ENCODE results near the gene ZNF827.

DNA sequence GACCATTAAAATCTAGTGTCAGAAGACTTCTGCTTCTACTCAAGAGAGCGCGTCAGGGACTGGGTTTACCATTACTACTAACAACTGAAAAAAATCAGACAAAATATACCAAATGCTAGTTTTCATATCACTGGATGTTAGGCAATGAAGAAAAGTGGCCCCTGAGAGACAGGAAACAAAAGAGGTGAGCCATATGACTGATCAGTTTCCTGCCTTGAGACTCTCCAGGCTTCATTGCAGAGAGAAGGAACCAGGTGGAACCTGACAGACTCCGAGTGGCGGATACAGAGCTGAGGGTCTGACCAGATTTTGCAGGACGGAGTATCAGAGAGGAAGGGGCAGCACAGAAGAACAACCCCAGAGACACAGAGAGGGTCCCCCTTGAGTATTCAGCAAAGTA lies 172.3 kb downstream of the ZNF827 start:
- TF ChIP-seq, protein P1, sequence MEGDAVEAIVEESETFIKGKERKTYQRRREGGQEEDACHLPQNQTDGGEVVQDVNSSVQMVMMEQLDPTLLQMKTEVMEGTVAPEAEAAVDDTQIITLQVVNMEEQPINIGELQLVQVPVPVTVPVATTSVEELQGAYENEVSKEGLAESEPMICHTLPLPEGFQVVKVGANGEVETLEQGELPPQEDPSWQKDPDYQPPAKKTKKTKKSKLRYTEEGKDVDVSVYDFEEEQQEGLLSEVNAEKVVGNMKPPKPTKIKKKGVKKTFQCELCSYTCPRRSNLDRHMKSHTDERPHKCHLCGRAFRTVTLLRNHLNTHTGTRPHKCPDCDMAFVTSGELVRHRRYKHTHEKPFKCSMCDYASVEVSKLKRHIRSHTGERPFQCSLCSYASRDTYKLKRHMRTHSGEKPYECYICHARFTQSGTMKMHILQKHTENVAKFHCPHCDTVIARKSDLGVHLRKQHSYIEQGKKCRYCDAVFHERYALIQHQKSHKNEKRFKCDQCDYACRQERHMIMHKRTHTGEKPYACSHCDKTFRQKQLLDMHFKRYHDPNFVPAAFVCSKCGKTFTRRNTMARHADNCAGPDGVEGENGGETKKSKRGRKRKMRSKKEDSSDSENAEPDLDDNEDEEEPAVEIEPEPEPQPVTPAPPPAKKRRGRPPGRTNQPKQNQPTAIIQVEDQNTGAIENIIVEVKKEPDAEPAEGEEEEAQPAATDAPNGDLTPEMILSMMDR (conservative IDR thresholded peaks at IDR 0.05; ENCODE audit: low read length) = no peak
- no peak for TF ChIP-seq EZH2phosphoT487 (IDR thresholded peaks at IDR 0.05; ENCODE audit: borderline replicate concordance)

Measured in Loucy (cell line).